ENCODE data around the gene PLA2G3.

GRCh38 chr22:31084811-31085492, 55.4 kb downstream of the PLA2G3 start:
- TF ChIP-seq CTCF (IDR thresholded peaks at IDR 0.05) (peak; percentile 20), ZFX (IDR thresholded peaks at IDR 0.05; ENCODE audit: borderline replicate concordance) (no peak)

Measured in 22Rv1 (cell line).